SIG-M5 (cell line): ENCODE results near the gene KCTD7.
A peak's percentile ranks its signal among the peaks of the same experiment; 100 is the strongest.
"Not testable (repeated sequence)": the region's sequence is repeated elsewhere in the genome, so short reads cannot be mapped to it uniquely, and the experiment has no call there.

Experiments used
- DNase-seq: peaks from one replicate; lab custom pipeline; 2025; lab: John Stamatoyannopoulos, UW

The KCTD7 gene

DNA sequence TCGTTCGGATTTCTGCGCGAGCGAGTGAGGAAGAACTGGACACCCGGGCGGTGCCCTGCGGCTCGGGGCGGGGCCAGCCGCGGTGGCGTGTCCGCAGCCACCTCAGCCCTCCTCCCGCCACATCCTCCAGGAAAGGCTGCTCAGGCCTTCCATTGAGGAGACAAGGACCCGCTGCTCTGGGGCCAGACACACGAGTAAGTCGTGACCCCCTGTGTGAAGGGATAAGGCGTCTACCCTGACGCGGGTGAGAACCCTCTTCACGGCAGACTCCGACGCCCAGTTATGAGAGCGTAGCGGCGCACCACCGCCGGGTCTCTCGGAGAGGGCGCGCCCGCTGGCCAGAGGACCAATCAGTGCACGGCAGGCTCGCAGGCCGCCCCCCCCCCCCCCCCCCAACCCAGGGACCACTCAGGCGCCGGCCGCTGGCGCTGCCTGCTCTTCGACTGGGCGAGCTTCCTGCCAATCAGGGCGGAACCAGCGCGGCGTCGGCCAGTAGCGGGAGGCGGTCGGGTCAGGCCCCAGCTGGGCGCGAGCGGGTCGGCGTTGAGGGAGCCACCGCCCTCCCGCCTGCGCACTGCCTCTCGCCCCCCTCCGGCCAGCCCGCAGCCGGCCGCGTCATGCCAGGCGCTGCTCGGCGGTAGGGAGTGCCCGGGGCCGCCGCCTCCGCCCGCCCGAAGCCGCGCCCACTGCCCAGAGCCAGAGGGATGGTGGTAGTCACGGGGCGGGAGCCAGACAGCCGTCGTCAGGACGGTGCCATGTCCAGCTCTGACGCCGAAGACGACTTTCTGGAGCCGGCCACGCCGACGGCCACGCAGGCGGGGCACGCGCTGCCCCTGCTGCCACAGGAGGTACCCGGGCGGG lies at the start of gene KCTD7:
Gene KCTD7 (plus strand): TSS at position 521 of the 861 bp plus-strand sequence. CDS start 184 bp downstream, at position 705.
- DNase-seq = peak; percentile 52

DNA sequence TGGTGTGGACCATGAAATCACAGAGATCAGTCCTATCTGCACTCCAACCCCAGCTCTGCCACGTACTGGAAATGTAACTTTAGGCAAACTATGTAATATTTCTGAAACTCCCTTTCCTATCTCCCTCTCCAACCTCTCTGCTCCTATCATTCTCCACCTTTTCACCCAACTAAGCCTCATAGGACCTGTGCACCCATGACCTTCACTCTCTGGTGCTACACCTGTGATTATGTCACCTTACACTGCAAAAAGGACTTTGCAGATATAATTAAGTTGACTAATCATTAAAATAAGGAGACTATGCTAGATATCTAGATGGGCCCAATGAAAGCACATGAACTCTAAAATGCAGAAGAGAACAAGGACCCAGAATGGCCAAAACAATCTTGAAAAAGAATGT lies 48.3 kb upstream of the KCTD7 start:
- DNase-seq = not testable (repeated sequence)

DNA sequence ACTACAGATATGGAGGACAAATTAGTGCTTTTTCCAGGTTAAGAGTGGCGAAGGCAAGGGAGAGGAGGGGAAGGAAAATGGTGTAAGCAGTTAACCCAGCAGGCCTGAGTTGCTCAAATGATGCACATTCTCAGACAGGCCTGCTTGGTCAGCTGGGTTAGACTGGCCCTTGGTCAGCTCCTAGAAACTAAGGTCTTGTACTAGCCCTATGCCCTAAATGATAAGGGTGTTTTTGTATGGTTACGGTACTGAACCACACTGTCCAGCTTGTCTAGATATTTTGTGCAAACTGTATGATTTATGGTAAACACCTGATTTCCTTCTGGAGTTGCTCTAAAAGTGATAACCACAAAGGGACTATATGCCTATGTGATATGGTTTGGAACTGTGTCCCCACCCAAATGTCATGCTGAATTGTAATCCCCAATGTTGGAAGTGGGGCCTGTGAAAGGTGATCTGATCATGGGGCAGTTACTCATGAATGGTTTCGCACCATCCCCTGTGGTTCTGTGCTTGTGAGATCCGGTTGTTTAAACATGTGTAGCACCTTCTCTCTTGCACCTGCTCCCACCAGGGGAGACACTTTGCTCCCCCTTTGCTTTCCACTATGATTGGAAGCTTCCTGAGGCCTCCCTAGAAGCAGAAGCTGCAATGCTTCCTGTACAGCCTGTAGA lies 45.7 kb upstream of the KCTD7 start:
- not testable (repeated sequence) for DNase-seq

DNA sequence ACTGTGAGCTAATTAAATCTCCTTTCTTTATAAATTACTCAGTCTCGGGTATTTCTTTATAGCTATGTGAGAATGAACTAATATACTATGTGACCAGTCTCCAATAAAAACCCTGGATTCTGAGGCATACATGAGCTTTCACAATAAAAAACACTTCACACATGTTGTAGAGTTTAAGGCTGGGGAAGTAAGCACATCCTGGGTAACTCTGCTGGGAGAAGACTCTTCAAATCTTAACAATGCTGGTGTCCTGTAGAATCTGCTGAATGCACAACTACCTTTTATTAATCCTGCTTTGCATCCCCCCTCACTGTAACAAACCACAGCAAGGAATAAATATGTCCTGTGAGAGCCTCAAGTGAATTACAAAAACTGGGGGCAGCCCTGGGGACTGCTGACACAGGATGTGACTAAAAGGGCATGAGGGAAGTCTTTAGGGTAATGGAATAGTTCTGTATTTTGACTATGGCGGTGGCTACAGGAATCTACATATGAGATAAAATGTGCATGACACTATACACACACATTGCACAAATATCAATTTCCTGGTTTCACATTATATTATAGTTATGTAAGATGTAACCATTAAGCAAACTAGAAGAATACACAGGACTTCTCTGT lies 45.1 kb upstream of the KCTD7 start:
- DNase-seq = no peak

DNA sequence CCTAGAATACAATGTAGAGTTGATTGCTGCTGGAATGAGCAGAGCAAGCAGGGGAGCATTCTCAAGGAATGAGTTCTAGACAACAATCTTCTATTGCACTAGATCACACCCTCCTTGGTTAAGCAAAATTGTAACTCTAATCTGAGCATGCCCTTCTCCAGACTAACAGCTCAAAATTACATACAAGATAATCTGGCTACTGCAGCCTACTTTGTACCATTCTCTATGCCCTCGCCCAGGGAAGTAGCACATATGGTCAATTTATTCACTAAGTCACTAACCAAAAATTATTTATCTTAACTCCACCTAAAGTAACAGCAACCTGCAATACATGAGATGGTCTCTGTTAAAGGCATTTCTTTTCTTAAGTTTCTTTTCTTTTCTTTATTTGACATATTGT lies 42.5 kb upstream of the KCTD7 start:
- no peak for DNase-seq

DNA sequence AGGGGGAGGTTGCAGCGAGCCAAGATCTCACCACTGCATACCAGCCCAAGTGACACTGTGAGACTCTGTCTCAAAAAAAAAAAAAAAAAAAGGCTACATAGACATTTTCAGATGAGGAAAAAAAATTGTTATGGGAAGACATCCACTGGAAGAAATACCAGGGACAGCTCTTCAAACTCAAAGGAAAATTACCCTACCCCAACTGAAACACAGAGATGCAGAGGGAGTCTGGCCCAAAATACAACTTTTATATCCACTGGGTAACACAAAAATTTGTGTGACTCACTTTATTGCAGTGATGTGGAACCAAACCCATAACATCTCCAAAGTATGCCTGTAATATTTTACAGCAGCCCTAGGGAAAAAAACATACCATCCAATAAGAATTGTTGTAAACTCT lies 40.5 kb upstream of the KCTD7 start:
- not testable (repeated sequence) for DNase-seq

DNA sequence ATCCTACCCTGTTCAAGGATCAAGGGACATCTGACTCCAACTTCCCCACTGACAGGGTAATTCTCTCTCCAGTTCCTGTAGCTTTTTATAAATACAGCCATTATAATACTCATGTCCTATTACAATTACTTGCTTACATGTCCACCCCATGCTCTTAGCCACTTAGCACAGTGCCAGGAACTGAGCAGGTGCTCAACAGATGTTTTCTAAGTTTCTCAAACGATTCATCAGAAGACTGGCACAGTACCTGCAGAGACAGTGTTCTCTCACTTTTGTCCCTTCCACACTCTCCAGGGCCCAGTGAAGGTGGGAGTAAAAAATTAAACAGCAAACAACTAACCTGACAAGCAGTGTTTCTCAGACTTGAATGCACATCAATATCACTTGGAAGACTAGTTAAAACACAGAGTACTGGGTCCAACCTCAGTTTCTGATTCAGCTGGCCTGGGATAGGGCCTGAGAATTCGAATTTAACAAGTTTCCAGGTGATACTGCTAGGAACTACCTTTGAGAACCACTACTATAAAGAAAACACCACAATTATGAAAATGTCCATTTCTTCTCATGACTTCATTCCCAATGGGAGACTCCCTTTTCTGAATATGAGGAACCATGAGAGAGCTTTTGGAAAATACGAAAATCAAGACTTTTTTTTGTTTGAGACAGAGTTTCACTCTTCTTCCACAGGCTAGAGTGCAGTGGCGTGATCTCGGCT lies 39.7 kb upstream of the KCTD7 start:
- DNase-seq = not testable (repeated sequence)

DNA sequence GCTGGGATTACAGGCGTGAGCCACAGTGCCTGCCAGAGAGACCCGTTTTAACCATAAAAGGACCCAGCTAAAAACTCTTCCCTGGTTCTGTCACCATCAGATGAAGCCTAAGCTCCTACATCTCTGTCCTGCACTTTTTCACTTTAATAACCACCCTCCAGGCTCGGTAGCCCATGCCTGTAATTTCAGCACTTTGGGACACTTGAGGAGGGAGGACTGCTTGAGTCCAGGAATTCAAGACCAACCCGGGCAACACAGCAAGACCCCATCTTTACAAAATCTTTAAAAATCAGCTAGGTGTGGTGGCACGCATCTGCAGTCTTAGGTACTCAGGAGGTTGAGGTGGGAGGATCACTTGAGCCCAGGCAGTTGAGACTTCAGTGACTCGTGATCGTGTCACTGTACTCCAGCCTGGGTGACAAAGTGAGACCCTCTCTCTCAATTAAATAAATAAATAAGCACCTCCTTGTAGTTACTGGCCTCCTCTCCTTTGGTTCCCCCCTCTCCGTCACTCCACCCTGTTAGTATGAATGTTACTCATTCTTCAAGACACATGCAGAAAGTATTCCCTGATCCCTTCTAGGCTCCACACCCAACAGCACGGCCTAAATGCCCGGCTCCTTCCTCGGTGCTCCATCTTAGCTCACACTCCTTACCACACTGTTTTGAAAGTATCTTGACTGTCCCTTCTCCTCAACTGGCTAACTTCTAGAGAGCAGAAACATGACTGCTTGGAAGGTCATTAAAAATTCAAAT lies 38.2 kb upstream of the KCTD7 start:
- DNase-seq = not testable (repeated sequence)

DNA sequence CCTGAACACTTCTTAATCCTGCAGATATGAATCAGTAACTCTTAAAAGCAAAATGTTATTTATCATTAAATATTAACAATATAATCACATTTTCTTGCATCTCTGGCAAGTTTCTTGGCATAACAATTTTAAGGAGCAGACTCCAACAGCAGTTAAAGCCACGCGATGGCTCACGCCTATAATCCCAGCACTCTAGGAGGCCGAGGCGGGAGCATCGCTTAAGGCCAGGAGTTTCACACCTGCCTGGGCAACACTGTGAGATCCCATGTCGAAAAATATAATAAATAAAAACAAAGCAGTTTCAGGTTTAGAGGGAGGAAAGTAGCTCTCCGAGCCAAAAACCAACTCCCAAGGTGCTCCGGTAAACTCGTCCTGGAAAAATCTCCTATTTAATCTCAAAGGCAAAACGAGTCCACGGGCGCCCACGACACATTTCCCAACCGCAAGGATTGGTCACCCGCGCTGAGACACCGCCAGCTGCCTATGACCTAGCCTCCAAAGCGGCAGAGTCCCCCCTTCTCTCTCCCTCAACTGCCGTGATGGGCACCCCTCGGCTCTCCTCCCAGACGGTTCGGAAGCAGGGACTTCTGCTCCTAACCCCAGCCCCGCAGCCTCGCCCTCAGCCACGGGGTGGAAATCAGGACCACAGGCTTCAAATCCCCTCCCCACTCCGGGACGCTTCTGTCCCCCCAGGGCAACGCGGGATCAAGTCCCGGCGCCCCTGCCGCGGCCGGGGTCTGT lies 37.5 kb upstream of the KCTD7 start:
- DNase-seq = not testable (repeated sequence)

DNA sequence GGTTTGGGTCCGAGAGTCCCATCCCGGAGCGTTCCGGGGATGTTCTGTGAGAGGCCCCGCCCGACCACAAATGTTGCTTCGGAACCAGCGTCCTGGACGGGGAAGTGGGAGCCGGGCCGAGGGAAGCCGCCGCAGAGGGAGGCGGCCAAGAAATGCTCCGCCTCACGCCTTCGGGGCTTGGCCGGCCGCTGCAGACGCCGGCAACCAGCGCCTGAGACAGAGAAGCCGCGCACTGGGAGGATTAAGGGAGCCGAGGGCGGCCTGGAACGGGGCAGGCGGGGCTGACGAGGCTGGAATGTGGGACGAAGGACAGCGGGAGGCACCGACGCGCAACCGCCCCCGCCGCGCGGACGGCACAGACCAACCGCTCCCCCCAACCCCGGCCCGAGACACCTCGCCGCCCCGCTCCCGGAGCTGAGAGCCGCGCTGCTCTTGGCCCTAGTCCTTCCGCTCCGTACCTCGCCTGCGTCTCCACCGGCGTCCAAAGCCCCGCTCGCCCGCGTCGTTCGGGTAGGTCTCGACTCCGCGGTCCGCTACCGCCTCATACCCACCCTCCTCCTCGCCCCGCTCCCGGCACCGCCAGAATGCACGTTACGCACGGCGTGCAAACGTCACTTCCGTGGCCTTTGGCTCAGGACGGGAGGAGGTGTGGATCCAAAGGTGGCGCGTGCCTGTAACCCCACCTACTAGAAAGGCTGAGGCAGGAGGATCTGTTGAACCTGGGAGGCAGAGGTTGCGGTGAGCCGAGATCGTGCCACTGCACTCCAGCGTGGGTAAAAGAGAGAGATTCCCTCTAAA lies 36.7 kb upstream of the KCTD7 start:
- DNase-seq = no peak

DNA sequence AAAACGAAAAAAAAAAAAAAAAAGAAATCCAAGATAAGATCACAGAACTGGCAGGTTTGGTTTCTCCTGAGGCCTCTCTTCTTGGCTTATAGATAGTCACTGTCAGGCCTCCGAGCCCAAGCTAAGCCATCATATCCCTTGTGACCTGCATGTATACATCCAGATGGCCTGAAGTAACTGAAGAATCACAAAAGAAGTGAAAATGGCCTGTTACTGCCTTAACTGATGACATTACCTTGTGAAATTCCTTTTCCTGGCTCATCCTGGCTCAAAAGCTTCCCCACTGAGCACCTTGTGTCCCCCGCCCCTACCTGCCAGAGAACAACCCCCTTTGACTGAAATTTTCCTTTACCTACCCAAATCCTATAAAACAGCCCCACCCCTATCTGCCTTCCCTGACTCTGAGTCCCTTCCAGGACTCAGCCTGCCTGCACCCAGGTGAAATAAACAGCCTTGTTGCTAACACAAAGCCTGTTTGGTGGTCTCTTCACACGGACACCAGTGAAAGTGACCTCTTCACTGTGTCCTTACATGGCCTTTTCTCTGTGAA lies 36.0 kb upstream of the KCTD7 start:
- DNase-seq = not testable (repeated sequence)

DNA sequence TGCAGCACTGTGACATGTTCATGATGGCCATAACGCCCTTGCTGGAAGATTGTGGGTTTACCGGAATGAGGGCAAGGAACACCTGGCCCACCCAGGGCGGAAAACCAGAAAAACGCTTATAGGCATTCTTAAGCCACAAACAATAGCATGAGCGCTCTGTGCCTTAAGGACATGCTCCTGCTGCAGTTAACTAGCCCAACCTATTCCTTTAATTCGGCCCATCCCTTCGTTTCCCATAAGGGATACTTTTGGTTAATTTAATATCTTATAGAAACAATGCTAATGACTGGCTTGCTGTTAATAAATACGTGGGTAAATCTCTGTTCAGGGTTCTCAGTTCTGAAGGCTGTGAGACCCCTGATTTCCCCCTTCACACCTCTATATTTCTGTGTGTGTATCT lies 34.6 kb upstream of the KCTD7 start:
- DNase-seq = not testable (repeated sequence)

DNA sequence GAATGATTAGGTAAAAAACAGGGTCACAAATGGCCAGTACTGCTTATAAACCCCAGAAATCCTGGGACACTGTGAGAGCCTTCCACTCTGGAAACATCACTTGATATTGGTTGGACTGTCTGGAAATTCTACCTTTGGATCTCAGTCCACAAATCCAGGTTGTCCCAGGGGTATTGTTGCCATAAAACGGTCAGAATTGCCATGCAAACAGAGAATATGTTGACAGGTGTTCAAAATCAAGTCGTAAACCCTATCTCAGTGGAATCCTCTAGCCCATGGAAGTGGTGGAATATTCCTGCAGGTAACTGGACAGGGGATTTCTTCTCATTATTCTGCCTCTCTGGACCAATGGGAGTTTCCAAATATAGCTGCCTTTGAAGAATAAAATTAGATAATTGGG lies 31.2 kb upstream of the KCTD7 start:
- DNase-seq = no peak

DNA sequence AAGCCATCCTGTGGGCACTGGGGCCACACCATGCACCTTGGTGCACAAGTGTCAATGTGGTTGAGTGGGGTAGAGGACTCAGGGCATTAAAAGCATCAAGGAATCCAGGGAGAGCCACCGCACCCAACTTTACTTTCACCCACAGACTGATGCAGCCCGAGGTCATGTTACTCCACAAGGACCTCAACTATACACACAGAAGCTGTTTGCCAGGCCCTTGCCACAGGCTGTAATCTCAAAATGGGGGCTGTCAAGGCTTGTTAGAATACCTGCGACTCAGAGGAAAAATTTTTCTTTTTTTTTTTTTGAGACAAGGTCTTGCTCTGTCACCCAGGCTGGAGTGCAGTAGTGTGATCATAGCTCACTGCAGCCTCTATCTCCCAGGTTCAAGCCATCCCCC lies 26.5 kb upstream of the KCTD7 start:
- no peak for DNase-seq

DNA sequence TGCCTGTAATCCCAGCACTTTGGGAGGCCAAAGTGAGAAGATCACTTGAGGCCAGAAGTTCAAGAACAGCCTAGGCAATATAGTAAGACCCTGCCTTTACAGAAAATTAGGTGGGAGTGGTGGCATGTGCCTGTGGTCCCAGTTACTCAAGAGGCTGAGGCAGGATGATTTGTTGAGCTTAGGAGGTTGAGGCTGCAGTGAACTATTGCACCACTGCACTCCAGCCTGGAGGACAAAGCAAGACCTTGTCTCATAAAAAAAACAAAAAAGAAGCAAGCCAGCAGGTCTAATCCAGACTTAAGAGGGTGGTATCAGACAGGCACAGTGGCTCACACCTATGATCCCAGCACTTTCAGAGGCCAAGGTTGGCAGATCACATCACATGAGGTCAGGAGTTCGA lies 24.5 kb upstream of the KCTD7 start:
- DNase-seq = no peak

DNA sequence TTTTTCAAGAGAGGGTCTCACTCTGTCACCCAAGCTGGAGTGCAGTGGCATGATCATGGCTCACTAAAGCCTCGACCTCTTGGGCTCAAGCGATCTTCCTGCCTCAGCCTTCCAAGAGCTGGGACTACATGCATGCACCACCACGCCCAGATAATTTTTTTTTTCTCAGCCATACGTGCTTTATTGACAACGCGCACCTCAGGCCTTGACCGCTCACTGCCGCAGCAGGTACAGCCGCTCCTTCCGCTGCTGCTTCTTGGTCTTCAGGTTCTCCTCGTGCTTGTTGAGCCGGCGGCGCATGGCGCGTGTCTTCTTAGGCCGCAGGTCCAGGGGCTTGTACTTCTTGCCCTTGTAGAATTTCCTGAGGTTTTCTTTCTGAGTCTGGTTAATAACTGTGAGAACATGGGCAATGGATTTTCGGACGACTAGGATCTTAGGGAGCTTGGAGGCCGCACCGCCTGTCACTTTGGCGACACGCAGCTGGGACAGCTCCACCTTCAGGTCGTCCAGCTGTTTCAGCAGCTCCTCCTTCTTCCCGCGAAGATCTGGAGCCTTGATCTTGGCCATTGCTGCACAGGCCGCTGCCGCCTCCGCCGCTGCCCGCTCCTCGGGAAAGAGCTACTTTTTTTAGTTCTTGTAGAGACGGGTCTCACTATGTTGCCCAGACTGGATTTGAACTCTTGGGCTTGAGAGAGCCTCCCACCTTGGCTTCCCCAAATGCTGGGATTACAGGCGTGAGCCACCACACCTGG lies 22.0 kb upstream of the KCTD7 start:
- not testable (repeated sequence) for DNase-seq

DNA sequence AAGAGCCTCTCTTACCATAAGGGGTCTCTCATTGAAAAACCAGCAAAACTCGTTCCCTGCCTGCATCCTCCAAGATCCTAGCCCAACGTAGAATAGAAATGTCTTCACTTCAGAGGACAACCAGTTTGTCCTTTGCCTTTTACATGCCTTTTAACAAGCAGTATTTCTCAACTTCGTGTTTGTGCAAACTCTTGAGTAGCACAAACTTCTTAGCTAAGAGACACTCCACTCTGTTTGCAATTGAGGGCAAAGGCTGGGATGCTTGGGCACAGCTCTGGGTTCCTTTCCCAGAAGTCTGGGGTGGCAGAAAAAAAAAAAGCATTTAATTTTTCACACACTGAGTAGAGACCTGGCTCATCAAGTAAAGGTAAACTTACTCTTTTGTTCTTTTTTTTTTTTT lies 19.5 kb upstream of the KCTD7 start:
- no peak for DNase-seq

DNA sequence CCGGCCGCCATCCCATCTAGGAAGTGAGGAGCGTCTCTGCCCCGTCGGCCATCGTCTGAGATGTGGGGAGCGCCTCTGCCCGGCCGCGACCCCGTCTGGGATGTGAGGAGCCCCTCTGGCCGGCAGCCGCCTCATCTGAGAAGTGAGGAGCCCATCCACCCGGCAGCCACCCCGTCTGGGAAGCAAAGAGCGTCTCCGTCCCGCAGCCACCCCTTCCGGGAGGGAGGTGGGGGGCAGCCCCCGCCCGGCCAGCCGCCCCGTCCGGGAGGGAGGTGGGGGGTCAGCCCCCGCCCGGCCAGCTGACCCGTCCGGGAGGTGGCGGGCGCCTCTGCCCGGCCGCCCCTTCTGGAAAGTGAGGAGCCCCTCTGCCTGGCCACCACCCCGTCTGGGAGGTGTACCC lies 14.1 kb upstream of the KCTD7 start:
- not testable (repeated sequence) for DNase-seq

DNA sequence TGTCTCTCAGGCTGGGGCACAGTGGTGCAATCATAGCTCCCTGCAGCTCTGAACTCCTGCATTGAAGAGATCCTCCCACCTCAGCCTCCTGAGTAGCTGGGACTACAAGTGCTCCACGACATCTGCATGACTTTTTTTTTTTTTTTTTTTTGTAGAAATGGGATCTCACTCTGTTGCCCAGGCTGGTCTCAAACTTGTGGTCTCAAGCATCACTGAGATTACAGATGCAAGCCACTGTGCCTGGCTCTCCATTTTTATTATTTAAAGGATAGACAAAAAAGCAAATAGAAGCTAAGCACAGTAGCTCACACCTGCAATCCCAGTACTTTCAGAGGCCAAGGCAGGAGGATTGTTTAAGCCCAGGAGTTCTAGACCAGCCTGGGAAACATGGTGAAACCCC lies 13.0 kb upstream of the KCTD7 start:
- no peak for DNase-seq
